Neural crest cell (in vitro differentiated cells): ENCODE results near the gene OR5K4. TPM values are rescaled to one million over a fixed set of nuclear protein-coding genes. Genes with fewer than 3 reads are reported as not detected.

Experiments used
- DNase-seq: peaks from one replicate; pipeline ENCODE4 v3.0.0; 2021; ENCODE audit warnings: low read depth, mixed read lengths, low spot score
- H3K27ac Mint-ChIP-seq: one replicate; pipeline ENCODE4 v1.8.0; 2021; ENCODE audit warnings: mild to moderate bottlenecking, mixed read lengths; ENCODE audit not compliant: unreplicated experiment
- H3K27me3 Mint-ChIP-seq: 2 replicates; pipeline ENCODE4 v1.8.0; 2021; ENCODE audit warnings: low read depth, mild to moderate bottlenecking, mixed read lengths
- H3K36me3 Mint-ChIP-seq: 2 replicates; pipeline ENCODE4 v1.8.0; 2021; ENCODE audit warnings: low read depth, mild to moderate bottlenecking, mixed read lengths
- H3K4me1 Mint-ChIP-seq: 2 replicates; pipeline ENCODE4 v1.8.0; 2021; ENCODE audit warnings: mixed read lengths
- H3K4me3 Mint-ChIP-seq: one replicate; pipeline ENCODE4 v1.8.0; 2021; ENCODE audit warnings: mild to moderate bottlenecking, mixed read lengths
- H3K9me3 Mint-ChIP-seq: 2 replicates; pipeline ENCODE4 v1.8.0; 2021; ENCODE audit warnings: mixed read lengths
- CTCF ChIP-seq: fragments of 200-600 bp; sonication (generic); conservative IDR thresholded peaks from 2 replicates; pipeline ENCODE4 v1.5.0; 2021; ENCODE audit warnings: antibody characterized with exemption, mild to moderate bottlenecking
- total RNA-seq: library from RNA; stranded (reverse); gene quantifications from 2 replicates; pipeline ENCODE4 v1.2.1, GENCODE V29; 2021

OR5K4 gene
- total RNA-seq, 1 donor from 2014 or later = not detected

- no peaks in the 10 kb centered on the region for H3K9me3 Mint-ChIP-seq
- peaks cover 16% of the 10 kb centered on the region for H3K4me1 Mint-ChIP-seq
- H3K27me3 Mint-ChIP-seq = peaks cover 32% of the 10 kb centered on the region
- TF ChIP-seq CTCF = no peak
- no peak for DNase-seq
- H3K27ac Mint-ChIP-seq = no peak overlapping the region
- no peak overlapping the region for H3K4me3 Mint-ChIP-seq
- H3K36me3 Mint-ChIP-seq = no peaks in the 10 kb centered on the region
Observed at GRCh38 chr3:98326105-98326893, 27.4 kb upstream of the OR5K4 start.

GRCh38 chr3:98326945-98327344, 26.7 kb upstream of the OR5K4 start:
- no peak for DNase-seq
- Mint-ChIP-seq H3K36me3 (no peaks in the 10 kb centered on the region), H3K9me3 (no peaks in the 10 kb centered on the region), H3K27me3 (peaks cover 39% of the 10 kb centered on the region), H3K4me1 (peaks cover 16% of the 10 kb centered on the region), H3K27ac (no peak overlapping the region), H3K4me3 (no peak overlapping the region)
- no peak for TF ChIP-seq CTCF

GRCh38 chr3:98328933-98329332, 24.7 kb upstream of the OR5K4 start:
- Mint-ChIP-seq H3K9me3 (no peaks in the 10 kb centered on the region), H3K27me3 (peaks cover 53% of the 10 kb centered on the region), H3K36me3 (no peaks in the 10 kb centered on the region), H3K27ac (no peak overlapping the region), H3K4me1 (peaks cover 10% of the 10 kb centered on the region), H3K4me3 (no peak overlapping the region)
- DNase-seq = no peak
- no peak for TF ChIP-seq CTCF

- peaks cover 59% of the 10 kb centered on the region for H3K27me3 Mint-ChIP-seq
- H3K9me3 Mint-ChIP-seq = no peaks in the 10 kb centered on the region
- peak; percentile 85 for TF ChIP-seq CTCF
- peak; percentile 50 for DNase-seq
- peaks cover 10% of the 10 kb centered on the region for H3K4me1 Mint-ChIP-seq
- no peak overlapping the region for H3K4me3 Mint-ChIP-seq
- H3K27ac Mint-ChIP-seq = peak overlapping the region; percentile 30
- H3K36me3 Mint-ChIP-seq = no peaks in the 10 kb centered on the region
Observed at GRCh38 chr3:98329392-98330124, 24.1 kb upstream of the OR5K4 start.

GRCh38 chr3:98331329-98331728, 22.3 kb upstream of the OR5K4 start:
- H3K4me3 Mint-ChIP-seq = no peak overlapping the region
- H3K27ac Mint-ChIP-seq = no peak overlapping the region
- peaks cover 49% of the 10 kb centered on the region for H3K27me3 Mint-ChIP-seq
- TF ChIP-seq CTCF = no peak
- peaks cover 5% of the 10 kb centered on the region for H3K4me1 Mint-ChIP-seq
- DNase-seq = no peak
- no peaks in the 10 kb centered on the region for H3K36me3 Mint-ChIP-seq
- H3K9me3 Mint-ChIP-seq = no peaks in the 10 kb centered on the region
